Liver (tissue), 9 donors: ENCODE measurements around the gene DPP7. TPM values are rescaled to one million over a fixed set of nuclear protein-coding genes. Genes with fewer than 3 reads are reported as not detected.

Experiments used
- DNase-seq: peaks from one replicate; pipeline ENCODE4 v3.0.0-alpha.2; 2017; ENCODE audit warnings: low spot score
- H3K27ac ChIP-seq, 2 donors: one replicate each; pipeline ENCODE4 v1.7.0; 2013; ENCODE audit warnings: inconsistent platforms in 2 of 2, low read length in 2 of 2, control low read depth in 1 of 2, low read depth in 1 of 2, mild to moderate bottlenecking in 1 of 2
- H3K27me3 ChIP-seq, 4 donors: one replicate each; pipeline versions ENCODE4 v1.6.1 to v1.7.0; 2013; ENCODE audit warnings: low read length in 3 of 4, inconsistent platforms in 1 of 4, mild to moderate bottlenecking in 1 of 4, moderate library complexity in 1 of 4; ENCODE audit not compliant: control insufficient read depth in 4 of 4, insufficient read depth in 4 of 4
- H3K36me3 ChIP-seq, 4 donors: one replicate each; pipeline versions ENCODE4 v1.6.1 to v1.7.0; 2013; ENCODE audit warnings: low read length in 3 of 4, mild to moderate bottlenecking in 3 of 4, low read depth in 1 of 4, moderate library complexity in 1 of 4; ENCODE audit not compliant: control insufficient read depth in 4 of 4, insufficient read depth in 3 of 4
- H3K4me1 ChIP-seq, 4 donors: one replicate each; pipeline versions ENCODE4 v1.6.1 to v1.7.0; 2013; ENCODE audit warnings: low read length in 3 of 4, mild to moderate bottlenecking in 3 of 4, moderate library complexity in 1 of 4; ENCODE audit not compliant: control insufficient read depth in 4 of 4, insufficient read depth in 4 of 4
- H3K4me3 ChIP-seq, 3 donors: one replicate each; pipeline versions ENCODE4 v1.6.1 to v1.7.0; 2013; ENCODE audit warnings: low read length in 3 of 3, control low read depth in 1 of 3, low read depth in 1 of 3, mild to moderate bottlenecking in 1 of 3
- H3K9ac ChIP-seq, 2 donors: one replicate each; pipeline ENCODE4 v1.7.0; 2013; ENCODE audit warnings: low read length in 2 of 2, mild to moderate bottlenecking in 2 of 2, moderate library complexity in 2 of 2, control low read depth in 1 of 2, low read depth in 1 of 2
- H3K9me3 ChIP-seq, 4 donors: one replicate each; pipeline versions ENCODE4 v1.6.1 to v1.7.0; 2013; ENCODE audit warnings: low read length in 3 of 4; ENCODE audit not compliant: control insufficient read depth in 4 of 4
- EGR1 ChIP-seq, 2 donors: IDR thresholded peaks; 2 replicates each; pipeline ENCODE4 v1.6.1; 2016 to 2018; ENCODE audit warnings: antibody characterized with exemption in 2 of 2, low read depth in 2 of 2
- FOXA2 ChIP-seq: IDR thresholded peaks from 2 replicates; pipeline ENCODE4 v1.6.1; 2016; ENCODE audit warnings: antibody characterized with exemption
- GABPA ChIP-seq, 2 donors: IDR thresholded peaks in 1 of 2; conservative IDR thresholded peaks in 1 of 2; 2 replicates each; pipeline ENCODE4 v1.6.1; 2016; ENCODE audit warnings: antibody characterized with exemption in 2 of 2, mild to moderate bottlenecking in 1 of 2, moderate library complexity in 1 of 2
- HNF4A ChIP-seq, 2 donors: conservative IDR thresholded peaks; 2 replicates each; pipeline ENCODE4 v1.6.1; 2016; ENCODE audit warnings: antibody characterized with exemption in 2 of 2, mild to moderate bottlenecking in 2 of 2
- HNF4G ChIP-seq: IDR thresholded peaks from 2 replicates; pipeline ENCODE4 v1.6.1; 2016; ENCODE audit warnings: antibody characterized with exemption
- JUND ChIP-seq, 2 donors: IDR thresholded peaks; 2 replicates each; pipeline ENCODE4 v1.6.1; 2016; ENCODE audit warnings: antibody characterized with exemption in 2 of 2
- NR2F2 ChIP-seq: IDR thresholded peaks from 2 replicates; pipeline ENCODE4 v1.6.1; 2016; ENCODE audit warnings: antibody characterized with exemption
- RAD21 ChIP-seq, 2 donors: IDR thresholded peaks; 2 replicates each; pipeline ENCODE4 v1.6.1; 2016; ENCODE audit warnings: antibody characterized with exemption in 2 of 2, mild to moderate bottlenecking in 2 of 2
- RXRA ChIP-seq, 2 donors: IDR thresholded peaks; 2 replicates each; pipeline ENCODE4 v1.6.1; 2017 to 2018; ENCODE audit warnings: antibody characterized with exemption in 2 of 2, mild to moderate bottlenecking in 1 of 2
- SP1 ChIP-seq: IDR thresholded peaks from 2 replicates; pipeline ENCODE4 v1.6.1; 2018; ENCODE audit warnings: antibody characterized with exemption, mild to moderate bottlenecking
- TAF1 ChIP-seq: conservative IDR thresholded peaks from 2 replicates; pipeline ENCODE4 v1.6.1; 2016; ENCODE audit warnings: antibody characterized with exemption, mild to moderate bottlenecking
- YY1 ChIP-seq: IDR thresholded peaks from 2 replicates; pipeline ENCODE4 v1.6.1; 2016; ENCODE audit warnings: antibody characterized with exemption, mild to moderate bottlenecking
- WGBS: extraction: QIAGEN DNeasy Blood & Tissue Kit; methylation state at CpG from one replicate; pipeline ENCODE4 v1.1.7; 2013; 5-methylcytosine and 5-hydroxymethylcytosine counted together
- polyA plus RNA-seq, 2 donors: library from polyadenylated mRNA; stranded (reverse) in 1 of 2; unstranded in 1 of 2; fragments of 200-250 nt in 1 of 2; fragments of >200 nt in 1 of 2; fragmentation: Nextera tagmentation in 1 of 2; extraction: Ambion mirVana in 1 of 2; gene quantifications; one replicate each; pipeline versions ENCODE4 v1.2.1 to v1.2.3, GENCODE V29; 2013 to 2015
- total RNA-seq, 2 donors: library from RNA; depleted of rRNA; stranded (reverse); fragments of >200 nt; gene quantifications; one replicate each; pipeline ENCODE4 v1.2.3, GENCODE V29; 2014
- TF ChIP-seq, protein P1 (sequence below): IDR thresholded peaks from 2 replicates; pipeline ENCODE4 v1.6.1; 2016; ENCODE audit warnings: antibody characterized with exemption, mild to moderate bottlenecking
- TF ChIP-seq, protein P2 (sequence below): fragments of 150-350 bp; IDR thresholded peaks from 2 replicates; pipeline ENCODE4 v1.5.1; 2017; ENCODE audit warnings: improper control_type of control experiment, low read depth, low read length; ENCODE audit not compliant: missing input control
- TF ChIP-seq, protein P3 (sequence below): IDR thresholded peaks from 2 replicates; pipeline ENCODE4 v1.6.1; 2016; ENCODE audit warnings: antibody characterized with exemption
- TF ChIP-seq, protein P4 (sequence below): IDR thresholded peaks from 2 replicates; pipeline ENCODE4 v1.6.1; 2016; ENCODE audit warnings: antibody characterized with exemption
- TF ChIP-seq, protein P5 (sequence below): IDR thresholded peaks from 2 replicates; pipeline ENCODE4 v1.6.1; 2016; ENCODE audit warnings: antibody characterized with exemption
- donor health status: healthy.
- donor health status: healthy.
- donor health status: healthy.
- donor health status: healthy.
- donor health status: healthy.

The DPP7 gene
- total and polyA plus RNA-seq, 4 donors, result 25.0 to 71.1 (median 50.7) TPM

DNA sequence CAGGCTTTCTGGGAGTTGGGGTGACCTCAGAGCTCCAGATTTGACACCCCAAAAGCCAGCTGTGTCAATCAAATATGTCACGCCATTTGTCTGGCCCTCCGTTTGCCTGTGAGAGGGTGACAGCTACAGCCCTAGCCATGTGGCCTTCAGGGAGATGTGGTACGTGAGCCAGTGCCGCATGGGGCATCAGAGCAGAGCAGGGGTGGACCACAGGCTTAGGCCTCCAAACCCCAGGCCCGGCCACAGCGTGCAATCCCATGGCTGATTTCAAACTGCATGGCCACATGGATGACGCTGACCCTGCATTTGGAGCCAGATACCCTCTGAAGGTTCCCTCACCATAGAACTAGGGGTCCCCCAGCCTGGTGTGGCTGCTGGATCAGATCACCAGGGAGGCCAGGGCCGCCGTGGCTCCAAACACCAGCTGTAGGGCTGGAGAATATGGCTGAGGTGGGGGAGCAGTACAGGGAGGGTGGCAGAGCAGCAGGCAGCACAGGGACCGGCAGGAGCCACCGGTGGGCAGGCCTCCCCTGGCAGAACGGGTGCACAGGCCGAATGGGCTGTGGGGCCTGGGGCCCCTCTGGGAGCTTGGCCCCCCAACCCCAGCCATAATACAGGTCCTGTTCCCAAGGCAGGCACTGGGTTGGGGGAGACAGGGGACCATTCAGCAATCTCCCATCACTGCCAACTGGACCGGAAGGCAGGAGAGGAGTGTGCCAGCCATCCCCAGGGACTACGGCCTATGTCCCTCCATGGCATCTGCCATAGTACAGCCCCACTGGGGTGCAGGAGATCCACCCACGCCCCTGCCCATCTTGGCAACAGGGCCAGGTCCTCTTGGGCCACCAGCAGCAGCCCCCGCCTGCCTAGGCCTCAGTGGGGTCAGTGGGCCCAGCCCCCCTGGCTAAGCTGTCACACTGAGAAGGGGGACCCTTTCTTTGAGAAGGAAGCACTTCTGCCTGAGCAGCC lies 45.7 kb downstream of the DPP7 start (continued):
- TF ChIP-seq, protein P1, sequence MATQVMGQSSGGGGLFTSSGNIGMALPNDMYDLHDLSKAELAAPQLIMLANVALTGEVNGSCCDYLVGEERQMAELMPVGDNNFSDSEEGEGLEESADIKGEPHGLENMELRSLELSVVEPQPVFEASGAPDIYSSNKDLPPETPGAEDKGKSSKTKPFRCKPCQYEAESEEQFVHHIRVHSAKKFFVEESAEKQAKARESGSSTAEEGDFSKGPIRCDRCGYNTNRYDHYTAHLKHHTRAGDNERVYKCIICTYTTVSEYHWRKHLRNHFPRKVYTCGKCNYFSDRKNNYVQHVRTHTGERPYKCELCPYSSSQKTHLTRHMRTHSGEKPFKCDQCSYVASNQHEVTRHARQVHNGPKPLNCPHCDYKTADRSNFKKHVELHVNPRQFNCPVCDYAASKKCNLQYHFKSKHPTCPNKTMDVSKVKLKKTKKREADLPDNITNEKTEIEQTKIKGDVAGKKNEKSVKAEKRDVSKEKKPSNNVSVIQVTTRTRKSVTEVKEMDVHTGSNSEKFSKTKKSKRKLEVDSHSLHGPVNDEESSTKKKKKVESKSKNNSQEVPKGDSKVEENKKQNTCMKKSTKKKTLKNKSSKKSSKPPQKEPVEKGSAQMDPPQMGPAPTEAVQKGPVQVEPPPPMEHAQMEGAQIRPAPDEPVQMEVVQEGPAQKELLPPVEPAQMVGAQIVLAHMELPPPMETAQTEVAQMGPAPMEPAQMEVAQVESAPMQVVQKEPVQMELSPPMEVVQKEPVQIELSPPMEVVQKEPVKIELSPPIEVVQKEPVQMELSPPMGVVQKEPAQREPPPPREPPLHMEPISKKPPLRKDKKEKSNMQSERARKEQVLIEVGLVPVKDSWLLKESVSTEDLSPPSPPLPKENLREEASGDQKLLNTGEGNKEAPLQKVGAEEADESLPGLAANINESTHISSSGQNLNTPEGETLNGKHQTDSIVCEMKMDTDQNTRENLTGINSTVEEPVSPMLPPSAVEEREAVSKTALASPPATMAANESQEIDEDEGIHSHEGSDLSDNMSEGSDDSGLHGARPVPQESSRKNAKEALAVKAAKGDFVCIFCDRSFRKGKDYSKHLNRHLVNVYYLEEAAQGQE, result no peak
- no peak for TF ChIP-seq RAD21 (IDR thresholded peaks at IDR 0.05)

DNA sequence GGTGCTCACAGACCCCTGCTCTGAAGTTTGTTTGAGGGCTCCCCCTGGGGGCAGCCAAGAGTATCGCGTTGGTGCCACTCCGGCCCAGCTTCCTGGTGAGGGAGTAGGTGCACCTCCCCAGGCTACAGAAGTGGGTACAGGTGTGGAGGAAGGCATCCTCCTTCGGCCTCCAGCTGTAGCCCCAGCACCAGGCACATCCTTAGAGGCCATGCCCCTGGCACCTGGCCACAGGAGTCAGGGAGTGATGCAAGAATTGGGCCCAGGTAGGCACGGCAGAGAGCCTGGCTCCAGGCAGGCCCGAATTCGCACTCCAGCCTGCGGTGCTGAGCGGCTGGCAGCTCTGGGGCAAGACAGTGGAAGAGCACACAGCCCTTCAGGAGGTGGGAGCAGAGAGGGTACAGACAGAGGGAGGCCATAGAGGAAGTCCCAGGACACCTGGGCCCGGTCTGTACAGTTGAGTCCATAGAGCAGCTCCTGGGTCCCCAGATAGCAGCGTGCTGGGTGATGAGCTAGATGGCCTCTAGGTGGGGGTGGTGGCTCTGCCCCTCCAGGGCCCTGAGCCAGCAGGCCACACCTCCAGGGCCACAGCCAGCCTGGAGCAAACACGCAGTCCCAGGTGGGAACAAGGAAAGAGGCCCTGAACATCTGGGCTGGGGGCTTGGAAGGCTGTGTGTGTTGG lies 46.5 kb downstream of the DPP7 start:
- TF ChIP-seq JUND (IDR thresholded peaks at IDR 0.05) (no peak), RAD21 (IDR thresholded peaks at IDR 0.05) (peak; percentile 76 to 81), GABPA (IDR thresholded peaks at IDR 0.05 in 1 of 2, conservative IDR thresholded peaks at IDR 0.05 in 1 of 2) (no peak)
- TF ChIP-seq, protein P2, sequence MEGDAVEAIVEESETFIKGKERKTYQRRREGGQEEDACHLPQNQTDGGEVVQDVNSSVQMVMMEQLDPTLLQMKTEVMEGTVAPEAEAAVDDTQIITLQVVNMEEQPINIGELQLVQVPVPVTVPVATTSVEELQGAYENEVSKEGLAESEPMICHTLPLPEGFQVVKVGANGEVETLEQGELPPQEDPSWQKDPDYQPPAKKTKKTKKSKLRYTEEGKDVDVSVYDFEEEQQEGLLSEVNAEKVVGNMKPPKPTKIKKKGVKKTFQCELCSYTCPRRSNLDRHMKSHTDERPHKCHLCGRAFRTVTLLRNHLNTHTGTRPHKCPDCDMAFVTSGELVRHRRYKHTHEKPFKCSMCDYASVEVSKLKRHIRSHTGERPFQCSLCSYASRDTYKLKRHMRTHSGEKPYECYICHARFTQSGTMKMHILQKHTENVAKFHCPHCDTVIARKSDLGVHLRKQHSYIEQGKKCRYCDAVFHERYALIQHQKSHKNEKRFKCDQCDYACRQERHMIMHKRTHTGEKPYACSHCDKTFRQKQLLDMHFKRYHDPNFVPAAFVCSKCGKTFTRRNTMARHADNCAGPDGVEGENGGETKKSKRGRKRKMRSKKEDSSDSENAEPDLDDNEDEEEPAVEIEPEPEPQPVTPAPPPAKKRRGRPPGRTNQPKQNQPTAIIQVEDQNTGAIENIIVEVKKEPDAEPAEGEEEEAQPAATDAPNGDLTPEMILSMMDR, result peak; percentile 82
- Histone ChIP-seq H3K4me1 (peaks cover 4 to 17% (median 5%) of the 10 kb centered on the region in 4 donors), H3K36me3 (no peaks in the 10 kb centered on the region), H3K9ac (no peak overlapping the region), H3K27me3 (peaks cover 0 to 13% (median 1%) of the 10 kb centered on the region in 4 donors), H3K27ac (no peak overlapping the region), H3K9me3 (no peaks in the 10 kb centered on the region), H3K4me3 (no peak overlapping the region)
- DNase-seq, result peak; percentile 84
- WGBS, result 45% methylated on average over 12 of the region's 12 CpGs

DNA sequence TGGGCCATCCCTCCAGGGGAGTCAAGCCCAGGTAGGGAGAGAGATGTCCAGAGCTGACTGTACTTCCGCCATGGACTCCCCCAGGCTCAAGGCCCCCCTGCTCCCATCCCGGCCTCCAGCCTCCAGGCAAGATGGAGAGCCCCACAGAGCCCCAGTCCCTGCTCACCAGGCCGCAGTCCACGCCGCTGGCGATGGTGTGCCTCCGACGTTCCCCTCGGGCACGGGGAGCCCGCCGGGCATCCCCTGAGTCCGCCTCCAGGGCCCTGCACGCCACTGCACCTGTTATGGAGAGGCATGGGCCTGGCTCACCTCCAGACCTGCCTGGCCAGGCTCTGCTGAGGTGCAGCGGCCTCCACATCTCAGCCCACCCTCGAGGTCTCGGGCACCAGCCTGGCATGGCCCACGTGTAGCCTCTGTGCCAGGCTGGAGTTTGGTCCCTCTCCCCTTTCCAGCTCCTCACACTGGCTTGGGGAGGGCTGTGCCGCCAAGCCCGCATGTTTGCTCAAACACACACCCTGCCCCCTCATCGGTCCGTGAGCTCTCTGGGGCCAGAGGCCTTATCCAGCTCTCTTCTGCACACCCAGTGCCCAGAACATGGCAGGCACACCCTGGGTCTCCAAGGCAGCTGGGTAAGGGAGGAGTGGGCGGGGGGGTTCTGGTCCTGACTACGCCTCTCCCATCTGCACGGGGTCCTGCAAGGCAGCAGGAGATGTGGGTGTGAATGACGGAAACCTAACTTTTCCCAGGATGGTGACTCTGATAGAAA lies 48.3 kb downstream of the DPP7 start:
- Histone ChIP-seq H3K27ac (no peak overlapping the region), H3K9ac (no peak overlapping the region), H3K9me3 (no peaks in the 10 kb centered on the region), H3K27me3 (peaks cover 0 to 13% (median 1%) of the 10 kb centered on the region in 4 donors), H3K36me3 (no peaks in the 10 kb centered on the region), H3K4me3 (no peak overlapping the region), H3K4me1 (peaks cover 4 to 17% (median 5%) of the 10 kb centered on the region in 4 donors)
- 76% methylated on average over 26 of the region's 26 CpGs for WGBS
- DNase-seq, result no peak
- TF ChIP-seq EGR1 (IDR thresholded peaks at IDR 0.05; ENCODE audit: low read depth in 2 of 2) (no peak), HNF4A (conservative IDR thresholded peaks at IDR 0.05) (no peak), RXRA (IDR thresholded peaks at IDR 0.05) (no peak), FOXA2 (no peak), JUND (IDR thresholded peaks at IDR 0.05) (no peak), SP1 (no peak), HNF4G (no peak), TAF1 (no peak), RAD21 (IDR thresholded peaks at IDR 0.05) (no peak), NR2F2 (no peak), YY1 (no peak), GABPA (IDR thresholded peaks at IDR 0.05 in 1 of 2, conservative IDR thresholded peaks at IDR 0.05 in 1 of 2) (no peak)
- TF ChIP-seq, protein P3, sequence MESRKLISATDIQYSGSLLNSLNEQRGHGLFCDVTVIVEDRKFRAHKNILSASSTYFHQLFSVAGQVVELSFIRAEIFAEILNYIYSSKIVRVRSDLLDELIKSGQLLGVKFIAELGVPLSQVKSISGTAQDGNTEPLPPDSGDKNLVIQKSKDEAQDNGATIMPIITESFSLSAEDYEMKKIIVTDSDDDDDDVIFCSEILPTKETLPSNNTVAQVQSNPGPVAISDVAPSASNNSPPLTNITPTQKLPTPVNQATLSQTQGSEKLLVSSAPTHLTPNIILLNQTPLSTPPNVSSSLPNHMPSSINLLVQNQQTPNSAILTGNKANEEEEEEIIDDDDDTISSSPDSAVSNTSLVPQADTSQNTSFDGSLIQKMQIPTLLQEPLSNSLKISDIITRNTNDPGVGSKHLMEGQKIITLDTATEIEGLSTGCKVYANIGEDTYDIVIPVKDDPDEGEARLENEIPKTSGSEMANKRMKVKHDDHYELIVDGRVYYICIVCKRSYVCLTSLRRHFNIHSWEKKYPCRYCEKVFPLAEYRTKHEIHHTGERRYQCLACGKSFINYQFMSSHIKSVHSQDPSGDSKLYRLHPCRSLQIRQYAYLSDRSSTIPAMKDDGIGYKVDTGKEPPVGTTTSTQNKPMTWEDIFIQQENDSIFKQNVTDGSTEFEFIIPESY, result no peak
- TF ChIP-seq, protein P4, sequence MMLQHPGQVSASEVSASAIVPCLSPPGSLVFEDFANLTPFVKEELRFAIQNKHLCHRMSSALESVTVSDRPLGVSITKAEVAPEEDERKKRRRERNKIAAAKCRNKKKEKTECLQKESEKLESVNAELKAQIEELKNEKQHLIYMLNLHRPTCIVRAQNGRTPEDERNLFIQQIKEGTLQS, result no peak
- TF ChIP-seq, protein P5, sequence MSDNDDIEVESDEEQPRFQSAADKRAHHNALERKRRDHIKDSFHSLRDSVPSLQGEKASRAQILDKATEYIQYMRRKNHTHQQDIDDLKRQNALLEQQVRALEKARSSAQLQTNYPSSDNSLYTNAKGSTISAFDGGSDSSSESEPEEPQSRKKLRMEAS, result no peak
